Adrenal gland (tissue), 12 donors: Measurements from ENCODE around the gene ATOH8. TPM values are rescaled to one million over a fixed set of nuclear protein-coding genes. Genes with fewer than 3 reads are reported as not detected.

Experiments
- DNase-seq, 7 donors: peaks; one replicate each; pipeline ENCODE4 v3.0.0-alpha.2; 2019 to 2020
- H3K27ac ChIP-seq, 5 donors: fragments of 200-600 bp; sonication (generic) in 4 of 5; 1 replicate in 3 of 5; 2 replicates in 2 of 5; pipeline versions ENCODE4 v1.5.1 to v1.8.0; 2016 to 2020; ENCODE audit warnings: mild to moderate bottlenecking in 1 of 5
- H3K27me3 ChIP-seq: fragments of 200-600 bp; 2 replicates; pipeline ENCODE4 v1.8.0; 2021
- H3K36me3 ChIP-seq, 2 donors: fragments of 200-600 bp; replicated peaks in 1 of 2; 1 replicate in 1 of 2; 2 replicates in 1 of 2; pipeline versions ENCODE4 v1.5.1 to v1.8.0; 2018 to 2022
- H3K4me1 ChIP-seq, 2 donors: fragments of 200-600 bp; replicated peaks in 1 of 2; 1 replicate in 1 of 2; 2 replicates in 1 of 2; pipeline versions ENCODE4 v1.5.1 to v1.8.0; 2018 to 2021
- H3K4me3 ChIP-seq, 4 donors: fragments of 200-600 bp; sonication (generic) in 3 of 4; one replicate each; pipeline ENCODE4 v1.5.1; 2016 to 2018
- H3K9me3 ChIP-seq, 3 donors: fragments of 200-600 bp; sonication (generic) in 1 of 3; replicated peaks in 1 of 3; 1 replicate in 2 of 3; 2 replicates in 1 of 3; pipeline versions ENCODE4 v1.5.1 to v1.8.0; 2016 to 2021
- CTCF ChIP-seq, 6 experiments: fragments of 450-650 bp in 4 of 6; fragments of 200-600 bp in 2 of 6; sonication (generic) in 1 of 6; IDR thresholded peaks; 1 replicate in 5 of 6; 2 replicates in 1 of 6; pipeline versions ENCODE4 v1.5.1 to v1.8.0; 2016 to 2021; ENCODE audit warnings: antibody characterized with exemption in 6 of 6, mild to moderate bottlenecking in 2 of 6, moderate library complexity in 1 of 6
- POLR2A ChIP-seq, 2 donors: fragments of 450-650 bp; IDR thresholded peaks; one replicate each; pipeline ENCODE4 v1.6.1; 2017; ENCODE audit warnings: antibody characterized with exemption in 2 of 2, mild to moderate bottlenecking in 2 of 2, moderate library complexity in 1 of 2
- WGBS, 4 donors: extraction: QIAGEN DNeasy Blood & Tissue Kit in 2 of 4; methylation state at CpG; one replicate each; pipeline versions ENCODE4 v1.1.5 to v1.1.7; 2013 to 2017; 5-methylcytosine and 5-hydroxymethylcytosine counted together
- intact Hi-C, 2 donors: fragments of 100-400 bp; cut with DNase I; formaldehyde crosslinking; loops; one replicate each; pipeline versions ENCODE4 v1.14.1 to v1.15.0; 2022 to 2023
- polyA plus RNA-seq, 3 donors: library from polyadenylated mRNA; stranded (reverse); fragments of 200-250 nt in 2 of 3; fragments of 350-450 nt in 1 of 3; fragmentation: Illumina TruSeq in 1 of 3; extraction: RNeasy Lipid Tissue Mini Kit (QIAGEN cat#74804) in 1 of 3; gene quantifications; one replicate each; pipeline ENCODE4 v1.2.3, GENCODE V29; 2013 to 2014
- total RNA-seq, 9 donors: library from RNA; depleted of rRNA in 4 of 9; stranded (reverse); fragments of >200 nt in 4 of 9; fragments of 120-200 nt in 1 of 9; fragmentation: NEBNext Ultra II Directional in 1 of 9; extraction: Animal tissue kit (Norgen Biotek cat#: 25700) in 1 of 9; gene quantifications; one replicate each; pipeline versions ENCODE4 v1.1.0 to v1.2.4, GENCODE V29; 2013 to 2023
- donor health status: healthy with polysubstance abuse.
- donor health status: Bipolar disorder and iron deficiency.
- donor health status: DM: yes; HTN: yes; CAD: no.
- donor health status: DM: no; HTN: no; CAD: no.
- donor health status: DM: no; HTN: no; CAD: no.
- donor health status: DM: yes; HTN: yes; CAD: no.

Gene ATOH8
- total and polyA plus RNA-seq, 12 donors, result 0.88 to 44.0 (median 6.0) TPM

- no peak overlapping the region for H3K4me3 ChIP-seq
- no peak for DNase-seq
- peak overlapping the region in 2 of 5 donors; percentile 33 to 50 for H3K27ac ChIP-seq
- WGBS, 4 donors, result 65 to 85% (median 81%) methylated on average over 4 of the region's 4 CpGs
- TF ChIP-seq POLR2A (IDR thresholded peaks at IDR 0.05), result no peak
- no peak for TF ChIP-seq CTCF (IDR thresholded peaks at IDR 0.05)
- no peaks in the 10 kb centered on the region for H3K36me3 ChIP-seq
- intact Hi-C loops, result no loop called here
- no peaks in the 10 kb centered on the region for H3K9me3 ChIP-seq
- H3K27me3 ChIP-seq, result no peaks in the 10 kb centered on the region
- peaks cover 11 to 27% of the 10 kb centered on the region in 2 donors for H3K4me1 ChIP-seq
Observed at GRCh38 chr2:85737961-85738360, 15.8 kb upstream of the ATOH8 start.

DNA sequence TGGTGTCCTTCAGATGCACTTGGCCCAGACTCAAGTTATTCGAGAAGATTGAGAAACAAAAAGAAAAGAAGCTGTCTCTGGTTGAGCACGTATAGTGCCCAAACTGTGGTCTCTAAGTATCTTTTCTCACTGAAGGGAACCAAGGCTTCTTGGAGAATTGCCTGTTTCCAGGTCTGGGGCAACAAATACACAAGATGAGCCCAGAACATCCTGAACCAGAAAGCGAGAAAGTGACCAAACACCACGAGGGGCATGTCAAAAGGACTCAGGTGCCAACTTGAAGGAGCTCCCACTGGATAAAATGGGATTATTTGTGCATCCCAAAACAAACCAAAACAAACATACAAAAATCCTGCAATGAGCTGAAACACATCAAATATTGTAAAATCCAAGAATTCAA lies 13.6 kb upstream of the ATOH8 start:
- 79 to 83% (median 80%) methylated on average over 4 of the region's 4 CpGs for WGBS, 4 donors
- H3K36me3 ChIP-seq, result no peaks in the 10 kb centered on the region

DNA sequence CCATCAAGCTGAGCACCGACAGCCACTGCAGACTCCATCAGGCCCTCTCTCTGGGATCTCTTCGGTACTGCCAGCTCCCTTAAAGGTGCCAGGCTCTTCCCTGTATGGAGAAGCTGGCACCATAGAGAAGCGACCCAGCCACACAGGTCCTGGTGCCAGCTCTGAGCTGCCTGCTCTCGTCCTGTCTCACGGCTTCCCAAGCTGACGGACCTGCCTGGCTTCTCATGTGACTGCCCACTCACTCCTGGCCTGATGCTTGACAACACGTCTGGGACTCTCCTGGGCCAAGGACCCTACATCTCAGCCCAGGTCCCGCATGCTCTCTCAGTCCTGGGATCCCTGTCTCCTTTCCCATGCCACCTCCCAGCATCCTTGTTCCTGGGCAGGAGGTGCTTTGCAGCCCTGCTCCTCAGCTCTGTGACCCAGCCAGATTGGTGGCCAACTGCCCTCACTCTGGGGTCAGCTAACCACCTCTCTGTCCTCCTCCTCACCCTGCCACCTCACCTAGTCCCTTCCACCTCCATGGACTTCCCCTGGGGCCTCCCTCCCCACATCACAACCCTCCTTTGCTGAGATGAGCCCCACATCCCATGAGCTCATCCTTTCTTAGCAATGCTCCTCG lies 12.5 kb upstream of the ATOH8 start:
- H3K4me1 ChIP-seq, result peaks cover 17 to 55% of the 10 kb centered on the region in 2 donors
- peak overlapping the region in 4 of 5 donors; percentile 52 to 91 (median 66) for H3K27ac ChIP-seq
- intact Hi-C loops, result no loop called here
- no peaks in the 10 kb centered on the region for H3K27me3 ChIP-seq
- no peaks in the 10 kb centered on the region for H3K36me3 ChIP-seq
- WGBS, 4 donors, result 88 to 96% (median 92%) methylated on average over 6 to 9 of the region's 9 CpGs
- TF ChIP-seq CTCF (IDR thresholded peaks at IDR 0.05) (no peak), POLR2A (IDR thresholded peaks at IDR 0.05) (no peak)
- H3K4me3 ChIP-seq, result no peak overlapping the region
- no peaks in the 10 kb centered on the region for H3K9me3 ChIP-seq
- no peak for DNase-seq

More for the DNA sequence above, 13.6 kb upstream of the ATOH8 start:
- Histone ChIP-seq H3K27me3 (no peaks in the 10 kb centered on the region), H3K4me1 (peaks cover 17 to 44% of the 10 kb centered on the region in 2 donors), H3K27ac (no peak overlapping the region), H3K4me3 (no peak overlapping the region), H3K9me3 (no peaks in the 10 kb centered on the region)
- no peak for DNase-seq
- TF ChIP-seq POLR2A (IDR thresholded peaks at IDR 0.05), result no peak
- TF ChIP-seq CTCF (IDR thresholded peaks at IDR 0.05), result no peak
- intact Hi-C loops, result no loop called here

- DNase-seq, result peak in 6 of 7 donors; percentile 33 to 75 (median 46)
- no peak overlapping the region for H3K4me3 ChIP-seq
- H3K9me3 ChIP-seq, result no peaks in the 10 kb centered on the region
- H3K4me1 ChIP-seq, result peaks cover 17 to 53% of the 10 kb centered on the region in 2 donors
- no peaks in the 10 kb centered on the region for H3K27me3 ChIP-seq
- intact Hi-C loops, result no loop called here
- H3K27ac ChIP-seq, result peak overlapping the region in 4 of 5 donors; percentile 52 to 91 (median 66)
- no peaks in the 10 kb centered on the region for H3K36me3 ChIP-seq
- TF ChIP-seq CTCF (IDR thresholded peaks at IDR 0.05), result no peak
- TF ChIP-seq POLR2A (IDR thresholded peaks at IDR 0.05), result no peak
- WGBS, 4 donors, result 51 to 56% (median 55%) methylated on average over 17 to 19 of the region's 19 CpGs
Observed at GRCh38 chr2:85741833-85742455, 11.8 kb upstream of the ATOH8 start.
